Suprapubic skin (tissue), 3 donors: ENCODE data around the gene SFSWAP.

ENCODE experiments used
- CTCF ChIP-seq, 2 donors: fragments of 200-600 bp in 1 of 2; fragments of 450-650 bp in 1 of 2; sonication (generic) in 1 of 2; IDR thresholded peaks; one replicate each; pipeline ENCODE4 v1.5.1; 2016 to 2019; ENCODE audit warnings: antibody characterized with exemption in 2 of 2, mild to moderate bottlenecking in 1 of 2, moderate library complexity in 1 of 2
- POLR2A ChIP-seq, 2 donors: fragments of 450-650 bp; IDR thresholded peaks; one replicate each; pipeline ENCODE4 v1.6.1; 2017; ENCODE audit warnings: antibody characterized with exemption in 2 of 2, mild to moderate bottlenecking in 2 of 2, moderate library complexity in 2 of 2

GRCh38 chr12:131735476-131736445 is 24.9 kb downstream of the SFSWAP start:
- TF ChIP-seq POLR2A (IDR thresholded peaks at IDR 0.05) (no peak), CTCF (IDR thresholded peaks at IDR 0.05) (no peak)
